Measurements from ENCODE around the gene AWAT1.
"Not testable (repeated sequence)": the region's sequence is repeated elsewhere in the genome, so short reads cannot be mapped to it uniquely, and the experiment has no call there.

AWAT1 gene

DNA sequence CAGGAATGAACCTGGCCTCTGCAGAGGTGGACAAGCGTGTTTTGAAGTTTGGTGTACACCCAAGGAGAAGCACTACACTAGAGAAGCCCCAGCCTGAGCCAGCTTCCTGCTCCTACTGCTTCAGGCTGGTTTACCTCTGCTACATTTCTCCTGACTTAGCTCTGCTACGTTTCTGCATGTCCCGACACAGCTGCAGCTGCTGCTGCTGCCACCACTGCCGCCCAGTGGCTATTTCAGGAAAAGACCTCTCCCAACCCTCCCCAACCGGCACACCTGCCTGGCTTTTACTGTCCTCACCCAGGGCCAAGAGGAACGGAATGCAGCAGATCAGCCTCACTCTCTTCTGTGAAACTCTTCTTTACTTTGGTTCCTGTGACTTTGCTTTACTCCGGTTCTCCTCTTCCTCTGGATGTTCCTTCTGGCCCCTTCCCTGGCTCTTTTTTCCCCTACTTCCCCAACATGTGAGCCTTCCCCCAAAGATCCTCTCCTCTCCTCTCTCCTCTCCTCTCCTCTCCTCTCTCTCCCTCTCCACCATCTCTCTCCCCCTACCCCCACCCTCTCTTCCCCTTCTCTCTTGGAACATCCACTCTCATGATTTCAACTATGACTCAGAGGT, 28.6 kb downstream of the AWAT1 start:
- FAIRE-seq, result no peak

DNA sequence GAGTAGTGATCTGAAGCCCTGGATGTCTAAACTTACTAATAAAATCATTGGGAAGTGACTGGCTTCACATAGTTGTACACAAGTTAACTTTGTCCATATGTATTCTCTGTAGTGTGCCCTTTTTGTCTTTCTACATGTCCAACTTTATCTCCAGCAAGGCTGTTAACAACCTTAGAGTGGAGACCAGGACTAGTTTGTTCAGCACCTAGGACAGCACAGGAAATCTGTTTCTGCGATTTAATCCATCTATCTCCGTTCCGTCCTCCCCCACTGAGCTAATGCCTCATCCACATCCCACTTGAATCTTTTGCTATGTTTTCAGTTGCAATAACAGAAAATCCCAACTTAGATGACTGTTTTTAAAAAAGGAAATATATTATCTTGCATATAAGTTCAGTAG, 30.3 kb downstream of the AWAT1 start:
- FAIRE-seq, result no peak

DNA sequence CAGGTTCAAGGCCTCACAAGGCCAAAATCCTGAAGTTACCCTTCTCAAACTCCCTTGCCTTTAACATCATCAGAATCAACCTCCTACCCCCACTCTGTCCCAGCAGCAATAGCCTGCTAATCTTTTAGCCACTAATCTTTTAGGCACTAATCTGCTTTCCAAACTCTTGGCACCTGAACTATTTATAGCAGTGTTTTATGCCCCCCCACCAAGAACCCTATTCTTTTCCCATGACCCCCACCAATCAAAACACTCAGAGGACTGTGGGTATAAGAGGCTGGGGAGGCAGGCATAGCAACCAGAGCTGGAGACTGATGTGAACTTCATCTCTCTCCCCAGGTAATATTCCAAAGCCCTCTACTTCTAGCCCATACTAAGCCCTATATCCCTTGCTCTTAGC, 33.6 kb downstream of the AWAT1 start, which contains the start of gene ARR3:
ARR3 (plus strand) TSS at position 301 of the 400 bp plus-strand sequence. CDS start 1,052 bp downstream, outside the sequence.
- no peak for FAIRE-seq

DNA sequence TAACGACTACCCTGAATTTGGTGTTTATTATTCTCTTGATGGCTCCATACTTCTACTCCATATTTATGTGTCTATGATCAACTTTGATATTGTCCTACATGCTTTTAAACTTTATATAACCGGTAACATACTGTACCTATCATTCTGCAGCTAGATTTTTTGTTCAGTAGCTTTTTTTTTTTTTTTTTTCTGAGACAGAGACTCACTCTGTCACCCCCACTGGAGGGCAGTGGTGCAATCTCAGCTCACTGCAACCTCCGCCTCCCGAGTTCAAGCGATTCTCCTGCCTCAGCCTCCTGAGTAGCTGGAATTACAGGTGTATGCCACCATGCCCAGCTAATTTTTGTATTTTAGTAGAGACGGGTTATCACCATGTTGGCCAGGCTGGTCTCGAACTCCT, 39.6 kb downstream of the AWAT1 start:
- not testable (repeated sequence) for FAIRE-seq

DNA sequence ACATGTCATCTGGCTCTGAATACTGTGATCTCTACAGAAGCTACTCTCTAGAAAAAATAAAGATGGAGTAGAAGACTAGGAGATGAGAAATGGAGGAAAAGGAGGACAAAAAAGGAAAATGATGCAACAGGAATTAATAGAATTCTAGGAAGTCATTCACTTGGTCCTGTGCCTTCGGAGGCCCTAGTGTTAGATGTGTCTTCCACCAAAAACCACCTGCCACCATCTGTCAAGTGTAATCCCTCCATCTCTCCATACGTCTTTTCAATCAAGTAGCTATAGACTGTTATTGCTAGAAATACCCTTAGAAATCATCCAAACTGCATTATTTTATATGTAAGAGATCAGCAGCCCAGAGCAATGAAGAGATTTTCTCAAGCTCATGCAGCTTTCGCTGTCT, 44.6 kb downstream of the AWAT1 start:
- FAIRE-seq, result no peak

DNA sequence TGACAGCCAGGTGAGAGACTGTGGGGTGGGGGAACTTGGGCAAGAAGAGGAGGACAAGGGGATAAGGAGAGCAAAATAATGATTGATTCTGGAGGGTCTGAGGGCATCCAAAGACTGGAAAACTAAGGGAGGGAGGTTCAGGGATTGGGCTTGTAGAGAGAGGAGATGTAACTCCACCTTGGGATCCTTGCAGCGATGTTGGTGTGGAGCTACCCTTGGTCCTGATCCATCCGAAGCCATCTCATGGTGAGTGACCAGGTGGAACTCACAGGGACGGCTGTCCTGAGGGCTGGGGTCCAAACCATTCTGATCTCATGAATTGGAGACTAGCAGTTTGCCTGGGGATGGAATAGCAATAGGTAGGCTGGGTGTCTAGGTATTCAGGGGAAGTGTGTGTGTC, 46.1 kb downstream of the AWAT1 start:
- no peak for FAIRE-seq

DNA sequence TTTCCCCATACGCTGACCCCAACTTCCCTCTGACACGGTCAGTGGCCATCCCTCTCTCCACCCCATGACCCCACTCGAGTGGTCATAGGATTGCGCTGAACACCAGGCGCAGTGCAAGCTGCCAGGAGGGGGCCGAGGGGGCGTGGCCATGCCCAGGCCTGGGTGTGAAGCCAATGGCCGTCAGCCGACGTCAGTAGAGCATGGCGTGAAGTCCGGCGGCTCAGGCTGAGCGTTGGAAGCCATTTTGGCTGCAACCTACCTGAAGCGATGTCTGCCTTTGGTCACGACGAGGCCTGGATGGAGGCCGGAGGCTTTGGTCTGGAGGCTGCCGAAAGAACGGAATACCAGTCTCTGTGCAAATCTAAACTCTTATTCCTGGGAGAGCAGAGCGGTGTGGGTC, 47.5 kb downstream of the AWAT1 start, which contains the start of gene RAB41:
RAB41 (plus strand) TSS at position 222 of the 400 bp plus-strand sequence; CDS start at position 268, 46 bp downstream.
- no peak for FAIRE-seq

DNA sequence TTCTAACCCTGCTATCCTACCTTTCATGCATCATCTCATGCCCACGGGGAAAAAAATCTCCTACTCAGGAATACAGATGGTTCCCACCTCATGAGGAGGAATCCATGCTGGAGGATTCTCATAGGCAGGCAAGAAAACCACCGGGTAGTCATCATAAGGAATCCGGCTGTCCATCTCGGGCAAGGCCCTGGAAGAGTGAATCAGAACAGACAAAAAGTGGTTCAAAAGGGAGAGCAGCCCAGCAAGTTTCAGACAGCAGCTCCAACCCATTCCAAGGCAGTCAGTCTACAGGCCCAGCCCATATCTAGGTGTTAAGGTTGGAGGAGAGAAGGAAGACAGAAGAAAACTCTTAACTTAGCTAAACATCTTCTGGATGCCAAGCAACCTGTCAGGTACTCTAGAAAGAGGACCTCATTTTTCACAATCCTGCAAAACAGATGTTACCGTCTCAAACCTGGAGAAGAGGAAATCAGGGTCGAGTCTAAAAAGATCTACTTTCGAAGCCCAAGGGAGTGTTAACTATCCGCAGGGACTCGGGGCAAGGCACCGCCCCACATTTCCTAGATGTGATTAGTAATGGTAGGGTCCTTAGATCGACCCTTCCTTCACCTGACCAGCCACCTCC, 54.8 kb downstream of the AWAT1 start:
- FAIRE-seq, result no peak

Data from TTC549 (cell line).